ACHN (cell line): ENCODE data around the gene DSE.

Experiments
- DNase-seq: peaks from one replicate; pipeline ENCODE4 v3.0.0-alpha.2; 2015
- in situ Hi-C: cut with HindIII; loops from 2 replicates; pipeline ENCODE4 v1.10.0; 2017; ENCODE audit warnings: low sequenced_read_pairs, low pct_ligation_motif_present, low pct_unique_long_range_greater_than_20kb

Gene DSE

GRCh38 chr6:116491610-116492330 lies 121.0 kb downstream of the DSE start:
- in situ Hi-C loops, result no loop called here
- DNase-seq, result no peak

DNA sequence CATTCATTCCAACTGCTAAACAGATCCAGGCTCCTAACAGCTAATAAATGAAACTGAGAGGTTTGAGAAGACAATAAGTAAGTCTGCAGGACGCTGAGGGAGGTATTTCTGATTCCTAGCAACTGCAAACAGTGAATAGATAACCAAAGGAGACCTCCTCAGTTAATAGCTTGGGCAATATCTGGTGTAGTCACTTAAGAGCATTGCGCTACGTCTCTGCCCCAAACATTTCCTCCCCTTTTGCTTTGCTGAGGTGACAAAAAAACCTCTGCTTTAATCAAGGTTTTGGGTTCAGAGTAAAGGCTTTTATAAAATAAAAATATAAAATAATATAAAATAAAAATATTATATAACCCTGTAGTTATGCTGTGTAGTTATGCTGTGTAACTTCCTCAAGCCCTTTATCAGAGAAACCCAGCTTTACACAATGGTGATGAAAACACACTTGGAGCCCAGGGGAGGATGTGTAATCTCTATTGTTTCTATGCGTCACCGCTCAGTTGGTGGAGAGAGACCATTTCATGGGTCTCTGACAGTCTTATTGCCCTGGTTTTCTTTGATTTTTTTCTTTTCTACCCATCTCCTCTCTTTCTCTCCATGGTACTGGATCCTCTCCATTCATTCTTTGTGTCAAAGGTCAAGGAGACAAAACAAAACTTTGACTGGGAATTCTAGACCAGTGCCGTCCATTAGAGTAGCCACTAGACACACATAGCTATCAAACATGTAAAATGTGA lies 121.8 kb downstream of the DSE start:
- in situ Hi-C loops, result no loop called here
- DNase-seq, result no peak
